Activated naive CD4-positive, alpha-beta T cell treated with anti-CD3 and anti-CD28 coated beads for 36 hours (primary cell): ENCODE data around the gene ATF3. TPM values are rescaled to one million over a fixed set of nuclear protein-coding genes. Genes with fewer than 3 reads are reported as not detected.

ENCODE experiments used
- CTCF ChIA-PET: fragments of 350-600 bp; sonication (Branson Sonifier 250); formaldehyde crosslinking; loops from one replicate; lab custom pipeline; 2021; ENCODE audit warnings: antibody characterized with exemption; lab: Charles Lee
- DNase-seq: peaks from one replicate; pipeline ENCODE4 v3.0.0-alpha.2; 2020
- H3K27ac Mint-ChIP-seq: one replicate; pipeline ENCODE4 v1.8.0; 2021; ENCODE audit warnings: mild to moderate bottlenecking, mixed read lengths
- H3K27me3 Mint-ChIP-seq: one replicate; pipeline ENCODE4 v1.8.0; 2021; ENCODE audit warnings: low read depth, mixed read lengths
- H3K36me3 Mint-ChIP-seq: one replicate; pipeline ENCODE4 v1.8.0; 2021; ENCODE audit warnings: low read depth, mixed read lengths
- H3K4me1 Mint-ChIP-seq: one replicate; pipeline ENCODE4 v1.8.0; 2021; ENCODE audit warnings: low read depth, mixed read lengths
- H3K4me3 Mint-ChIP-seq: one replicate; pipeline ENCODE4 v1.8.0; 2021; ENCODE audit warnings: mild to moderate bottlenecking, moderate library complexity, mixed read lengths
- H3K9me3 Mint-ChIP-seq: one replicate; pipeline ENCODE4 v1.8.0; 2021; ENCODE audit warnings: mixed read lengths
- intact Hi-C: fragments of 100-400 bp; cut with micrococcal nuclease; formaldehyde crosslinking; loops from one replicate; pipeline ENCODE4 v1.15.1; 2023
- total RNA-seq, 2 experiments: library from RNA; stranded (reverse); gene quantifications; one replicate each; pipeline ENCODE4 v1.2.3, GENCODE V29; 2021

ATF3 gene
- 10 to 100 TPM; 67.4 to 67.7 TPM for total RNA-seq

- Mint-ChIP-seq H3K27ac (peak within 1 kb of the TSS; percentile 92), H3K9me3 (no peaks in the 10 kb centered on the region), H3K4me3 (peak within 1 kb of the TSS; percentile 90), H3K36me3 (peaks cover 33% of the 10 kb centered on the region), H3K4me1 (peaks cover 53% of the 10 kb centered on the region), H3K27me3 (peaks cover 43% of the 10 kb centered on the region)
- DNase-seq: peak; percentile 98
- intact Hi-C loops: loop anchor here (1.0 to 5.0 kb wide), 9 partner anchors 12 to 574 kb away; partner anchors contain the start of genes DTL, FLVCR1, INTS7 and NSL1
- CTCF ChIA-PET: interaction anchor here (1.2 to 2.9 kb wide), 2 partner anchors 11 to 131 kb away, joined by 8 to 15 read pairs; no protein-coding TSS in a partner anchor
Observed at GRCh38 chr1:212608392-212608958, at the start of gene ATF3. ATF3 (plus strand) TSS chr1:212608761; CDS start chr1:212615022, 6,261 bp downstream.

- DNase-seq: no peak
- Mint-ChIP-seq H3K9me3 (peaks cover 6% of the 10 kb centered on the region), H3K27ac (peak overlapping the region; percentile 92), H3K4me1 (peaks cover 15% of the 10 kb centered on the region), H3K36me3 (peaks cover 4% of the 10 kb centered on the region), H3K4me3 (peak overlapping the region; percentile 66), H3K27me3 (peaks cover 12% of the 10 kb centered on the region)
- CTCF ChIA-PET: no interaction called here
- intact Hi-C loops: loop anchor here (1.0 to 10.0 kb wide), 7 partner anchors 7 to 525 kb away; partner anchors contain the start of genes ATF3, DTL, FLVCR1 and INTS7
Observed at GRCh38 chr1:212559929-212560328, 48.6 kb upstream of the ATF3 start.

GRCh38 chr1:212560933-212561460, 47.6 kb upstream of the ATF3 start:
- CTCF ChIA-PET: no interaction called here
- H3K4me1 Mint-ChIP-seq: peaks cover 25% of the 10 kb centered on the region
- H3K4me3 Mint-ChIP-seq: no peak overlapping the region
- intact Hi-C loops: loop anchor here (10.0 kb wide), 1 partner anchor 526 kb away; the partner anchor contains the start of genes DTL and INTS7
- H3K9me3 Mint-ChIP-seq: peaks cover 6% of the 10 kb centered on the region
- DNase-seq: no peak
- H3K27me3 Mint-ChIP-seq: peaks cover 7% of the 10 kb centered on the region
- no peak overlapping the region for H3K27ac Mint-ChIP-seq
- H3K36me3 Mint-ChIP-seq: peaks cover 4% of the 10 kb centered on the region

GRCh38 chr1:212561501-212561931, 47.0 kb upstream of the ATF3 start:
- peaks cover 31% of the 10 kb centered on the region for H3K4me1 Mint-ChIP-seq
- intact Hi-C loops: loop anchor here (10.0 kb wide), 1 partner anchor 527 kb away; the partner anchor contains the start of genes DTL and INTS7
- DNase-seq: no peak
- CTCF ChIA-PET: no interaction called here
- H3K9me3 Mint-ChIP-seq: peaks cover 6% of the 10 kb centered on the region
- H3K27me3 Mint-ChIP-seq: peaks cover 7% of the 10 kb centered on the region
- no peak overlapping the region for H3K4me3 Mint-ChIP-seq
- H3K36me3 Mint-ChIP-seq: peaks cover 4% of the 10 kb centered on the region
- no peak overlapping the region for H3K27ac Mint-ChIP-seq

- Mint-ChIP-seq H3K27ac (no peak overlapping the region), H3K4me3 (no peak overlapping the region), H3K4me1 (peaks cover 42% of the 10 kb centered on the region), H3K9me3 (peaks cover 5% of the 10 kb centered on the region), H3K36me3 (peaks cover 3% of the 10 kb centered on the region), H3K27me3 (peaks cover 3% of the 10 kb centered on the region)
- CTCF ChIA-PET: no interaction called here
- intact Hi-C loops: loop anchor here (10.0 kb wide), 1 partner anchor 528 kb away; the partner anchor contains the start of genes DTL and INTS7
- no peak for DNase-seq
Observed at GRCh38 chr1:212562771-212563170, 45.8 kb upstream of the ATF3 start.

- Mint-ChIP-seq H3K4me3 (no peak overlapping the region), H3K27me3 (no peaks in the 10 kb centered on the region), H3K27ac (peak overlapping the region; percentile 19), H3K36me3 (no peaks in the 10 kb centered on the region), H3K4me1 (peaks cover 32% of the 10 kb centered on the region), H3K9me3 (peaks cover 5% of the 10 kb centered on the region)
- intact Hi-C loops: loop anchor here (5.0 to 10.0 kb wide), 2 partner anchors 437 to 530 kb away; partner anchors contain the start of genes DTL and INTS7
- DNase-seq: no peak
- CTCF ChIA-PET: interaction anchor here (1.4 kb wide), 1 partner anchor 32 kb away, joined by 3 read pairs; no protein-coding TSS in a partner anchor
Observed at GRCh38 chr1:212565079-212565478, 43.5 kb upstream of the ATF3 start.

GRCh38 chr1:212565571-212566305, 42.8 kb upstream of the ATF3 start:
- Mint-ChIP-seq H3K27me3 (no peaks in the 10 kb centered on the region), H3K4me3 (peak overlapping the region; percentile 78), H3K4me1 (peaks cover 32% of the 10 kb centered on the region), H3K9me3 (peaks cover 5% of the 10 kb centered on the region), H3K36me3 (no peaks in the 10 kb centered on the region), H3K27ac (peak overlapping the region; percentile 88)
- CTCF ChIA-PET: interaction anchor here (0.6 to 2.7 kb wide), 3 partner anchors 31 to 248 kb away, joined by 3 to 14 read pairs (median 4); no protein-coding TSS in a partner anchor
- DNase-seq: no peak
- intact Hi-C loops: loop anchor here (2.0 to 10.0 kb wide), 4 partner anchors 293 to 1863 kb away; partner anchors contain the start of genes DTL, FLVCR1 and INTS7

- Mint-ChIP-seq H3K4me3 (peak overlapping the region; percentile 78), H3K36me3 (no peaks in the 10 kb centered on the region), H3K27ac (peak overlapping the region; percentile 88), H3K27me3 (no peaks in the 10 kb centered on the region), H3K9me3 (peaks cover 5% of the 10 kb centered on the region), H3K4me1 (peaks cover 32% of the 10 kb centered on the region)
- CTCF ChIA-PET: interaction anchor here (0.6 to 2.7 kb wide), 7 partner anchors 30 to 247 kb away, joined by 3 to 14 read pairs (median 4); no protein-coding TSS in a partner anchor
- intact Hi-C loops: loop anchor here (1.0 to 10.0 kb wide), 11 partner anchors 8 to 1862 kb away; partner anchors contain the start of genes ATF3, DTL, FLVCR1 and INTS7
- DNase-seq: peak; percentile 80
Observed at GRCh38 chr1:212566522-212567479, 41.8 kb upstream of the ATF3 start.

GRCh38 chr1:212567638-212568037, 40.9 kb upstream of the ATF3 start:
- Mint-ChIP-seq H3K27ac (peak overlapping the region; percentile 88), H3K4me3 (no peak overlapping the region), H3K36me3 (no peaks in the 10 kb centered on the region), H3K27me3 (no peaks in the 10 kb centered on the region), H3K4me1 (peaks cover 32% of the 10 kb centered on the region), H3K9me3 (peaks cover 3% of the 10 kb centered on the region)
- intact Hi-C loops: loop anchor here (1.0 to 10.0 kb wide), 11 partner anchors 8 to 1861 kb away; partner anchors contain the start of genes ATF3, DTL, FLVCR1 and INTS7
- CTCF ChIA-PET: interaction anchor here (0.7 to 2.7 kb wide), 6 partner anchors 10 to 97 kb away, joined by 3 to 14 read pairs (median 4); no protein-coding TSS in a partner anchor
- DNase-seq: no peak

- no peak overlapping the region for H3K27ac Mint-ChIP-seq
- H3K4me1 Mint-ChIP-seq: peaks cover 32% of the 10 kb centered on the region
- intact Hi-C loops: loop anchor here (5.0 to 10.0 kb wide), 2 partner anchors 433 to 534 kb away; partner anchors contain the start of genes DTL and INTS7
- H3K27me3 Mint-ChIP-seq: no peaks in the 10 kb centered on the region
- H3K36me3 Mint-ChIP-seq: no peaks in the 10 kb centered on the region
- CTCF ChIA-PET: no interaction called here
- no peak overlapping the region for H3K4me3 Mint-ChIP-seq
- H3K9me3 Mint-ChIP-seq: no peaks in the 10 kb centered on the region
- no peak for DNase-seq
Observed at GRCh38 chr1:212568978-212569537, 39.5 kb upstream of the ATF3 start.

GRCh38 chr1:212574732-212575131, 33.8 kb upstream of the ATF3 start:
- no peak for DNase-seq
- Mint-ChIP-seq H3K36me3 (no peaks in the 10 kb centered on the region), H3K27ac (no peak overlapping the region), H3K4me1 (no peaks in the 10 kb centered on the region), H3K9me3 (no peaks in the 10 kb centered on the region), H3K27me3 (peaks cover 7% of the 10 kb centered on the region), H3K4me3 (no peak overlapping the region)
- CTCF ChIA-PET: no interaction called here
- intact Hi-C loops: no loop called here
